GM12874 (cell line): Measurements from ENCODE around the gene STXBP6.

ENCODE experiments used
- TF ChIP-seq, protein P1 (sequence below): IDR thresholded peaks from 2 replicates; pipeline ENCODE4 v1.5.1; 2011; ENCODE audit warnings: low read depth, mild to moderate bottlenecking, control low read depth, low read length, moderate library complexity; ENCODE audit not compliant: insufficient read depth

STXBP6 gene

DNA sequence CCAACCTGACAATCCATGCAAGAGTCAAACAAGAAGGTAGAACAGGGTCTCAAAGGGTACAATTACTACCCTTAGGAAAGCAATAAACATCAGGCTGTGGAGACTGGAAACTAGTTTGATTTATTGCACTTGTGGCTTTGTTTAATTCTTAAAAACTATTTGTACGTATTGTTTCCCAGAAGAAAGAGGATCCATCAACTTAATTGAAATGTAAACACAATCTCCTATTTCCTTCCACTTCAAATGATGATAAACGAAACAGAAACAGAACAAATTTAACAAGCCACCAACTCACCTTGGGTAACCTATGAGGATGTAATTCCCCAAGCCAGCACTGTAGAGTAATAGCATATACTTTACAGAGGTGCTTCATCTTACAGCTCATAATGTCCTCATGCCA, 8.0 kb downstream of the STXBP6 start:
- TF ChIP-seq, protein P1, sequence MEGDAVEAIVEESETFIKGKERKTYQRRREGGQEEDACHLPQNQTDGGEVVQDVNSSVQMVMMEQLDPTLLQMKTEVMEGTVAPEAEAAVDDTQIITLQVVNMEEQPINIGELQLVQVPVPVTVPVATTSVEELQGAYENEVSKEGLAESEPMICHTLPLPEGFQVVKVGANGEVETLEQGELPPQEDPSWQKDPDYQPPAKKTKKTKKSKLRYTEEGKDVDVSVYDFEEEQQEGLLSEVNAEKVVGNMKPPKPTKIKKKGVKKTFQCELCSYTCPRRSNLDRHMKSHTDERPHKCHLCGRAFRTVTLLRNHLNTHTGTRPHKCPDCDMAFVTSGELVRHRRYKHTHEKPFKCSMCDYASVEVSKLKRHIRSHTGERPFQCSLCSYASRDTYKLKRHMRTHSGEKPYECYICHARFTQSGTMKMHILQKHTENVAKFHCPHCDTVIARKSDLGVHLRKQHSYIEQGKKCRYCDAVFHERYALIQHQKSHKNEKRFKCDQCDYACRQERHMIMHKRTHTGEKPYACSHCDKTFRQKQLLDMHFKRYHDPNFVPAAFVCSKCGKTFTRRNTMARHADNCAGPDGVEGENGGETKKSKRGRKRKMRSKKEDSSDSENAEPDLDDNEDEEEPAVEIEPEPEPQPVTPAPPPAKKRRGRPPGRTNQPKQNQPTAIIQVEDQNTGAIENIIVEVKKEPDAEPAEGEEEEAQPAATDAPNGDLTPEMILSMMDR: no peak

DNA sequence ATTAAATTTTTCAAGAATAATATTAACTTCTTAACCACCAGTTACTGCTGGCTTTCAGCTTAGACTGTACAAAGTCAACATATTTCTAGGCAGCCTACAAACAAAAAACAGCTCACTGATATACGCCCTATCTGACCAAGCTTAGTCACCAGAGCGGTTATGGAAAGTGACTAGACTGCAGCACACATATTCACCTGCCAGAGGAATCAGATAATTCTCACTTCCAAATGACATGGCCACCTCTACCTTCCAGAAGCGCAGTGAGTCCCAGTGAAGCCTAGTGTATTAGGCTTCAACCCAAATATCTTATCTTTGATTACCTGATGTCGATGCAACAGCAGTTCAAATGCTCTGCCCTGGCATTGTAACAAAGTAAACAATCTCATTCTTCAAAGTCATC, 8.5 kb downstream of the STXBP6 start:
- TF ChIP-seq, protein P1: no peak

- TF ChIP-seq, protein P1: no peak
These were observed 10.0 kb downstream of the STXBP6 start for GRCh38 chr14:25039933-25040332.

DNA sequence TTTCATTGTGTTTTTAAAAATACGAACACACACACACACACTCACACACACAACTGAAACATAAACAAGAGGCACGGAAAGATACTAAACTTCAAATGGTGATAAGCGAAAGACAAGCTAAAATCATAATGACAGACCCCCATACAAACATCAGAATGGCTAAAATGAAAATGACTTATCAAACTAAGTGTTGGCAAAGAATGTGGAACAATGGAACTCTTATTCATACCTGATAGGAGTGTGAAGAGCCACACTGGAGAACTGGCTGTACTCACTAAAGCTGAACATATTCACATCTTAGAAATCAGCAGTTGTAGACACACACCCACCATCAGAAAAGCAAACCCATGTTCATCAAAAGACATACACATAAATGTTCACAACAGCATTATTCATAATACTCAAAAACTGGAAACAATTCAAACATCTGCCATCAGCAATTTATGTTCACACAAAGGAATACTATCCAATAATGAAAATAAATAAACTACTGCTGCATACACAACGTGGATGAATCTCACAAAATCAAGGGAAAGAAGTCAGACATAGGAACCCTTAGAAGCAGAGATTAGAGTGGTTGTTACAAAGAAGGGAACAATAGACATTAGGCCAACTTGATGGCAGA, 11.8 kb downstream of the STXBP6 start:
- TF ChIP-seq, protein P1: no peak

GRCh38 chr14:25037032-25037431, 12.9 kb downstream of the STXBP6 start:
- TF ChIP-seq, protein P1: no peak

DNA sequence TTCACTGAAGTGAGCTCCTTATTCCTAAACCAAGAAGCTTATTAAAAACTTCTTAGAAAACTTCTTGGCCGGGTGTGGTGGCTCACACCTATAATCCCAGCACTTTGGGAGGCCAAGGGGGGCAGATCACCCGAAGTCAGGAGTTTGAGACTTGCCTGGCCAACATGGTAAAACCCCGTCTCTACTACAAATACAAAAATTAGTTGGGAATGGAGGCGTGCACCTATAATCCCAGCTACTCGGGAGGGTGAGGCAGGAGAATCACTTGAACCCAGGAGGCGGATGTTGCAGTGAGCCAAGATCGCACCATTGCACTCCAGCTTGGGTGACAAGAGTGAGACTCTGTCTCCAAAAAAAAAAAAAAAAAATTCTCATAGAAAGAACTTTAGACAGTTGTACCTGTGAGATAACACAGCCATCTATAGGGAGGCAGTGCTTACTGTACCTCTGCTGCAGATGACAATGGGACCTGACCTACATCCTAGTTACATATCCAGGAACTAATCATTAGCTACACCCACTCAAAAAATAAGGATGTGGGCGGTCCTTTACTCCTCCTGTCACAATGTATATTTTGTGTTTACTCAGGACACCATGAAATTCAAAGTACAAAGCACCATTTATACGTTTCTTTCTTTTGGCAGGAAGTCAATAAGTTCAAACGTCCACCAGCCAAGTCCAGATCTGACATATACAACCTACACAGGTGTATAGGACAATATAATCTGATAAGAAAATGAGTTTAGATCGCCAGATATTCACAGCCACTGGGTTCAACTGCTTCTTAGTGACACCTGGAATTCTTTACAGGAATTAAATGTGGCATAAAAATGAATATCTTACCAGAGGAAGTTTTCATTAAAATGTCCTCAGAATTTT, 14.9 kb downstream of the STXBP6 start:
- TF ChIP-seq, protein P1: no peak

DNA sequence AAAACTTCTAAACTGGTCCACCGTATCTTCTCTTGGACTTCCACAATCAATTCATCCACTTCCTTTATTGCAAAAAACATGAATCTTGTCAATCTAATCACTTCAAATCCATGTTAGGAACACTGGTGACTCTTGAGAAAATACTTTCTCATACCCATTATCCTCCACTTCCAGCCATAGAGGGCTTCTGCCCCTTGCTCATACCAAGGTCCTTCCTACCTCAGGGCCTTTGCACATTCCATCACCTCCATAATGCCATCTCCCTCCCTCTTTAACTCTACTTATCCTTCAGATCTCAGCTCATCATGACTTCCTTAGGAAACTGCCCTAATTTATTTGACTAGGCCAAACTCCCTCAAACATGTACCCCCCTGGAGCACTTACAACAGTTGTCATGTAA, 16.6 kb downstream of the STXBP6 start:
- TF ChIP-seq, protein P1: no peak
